Activated T-cell treated with anti-CD3 and anti-CD28 coated beads, Interleukin-2, amount 50 U/mL, for 48 hours (primary cell): Measurements from ENCODE around the gene FANCM.

Experiments
- DNase-seq, 2 experiments: peaks; one replicate each; pipeline ENCODE4 v3.0.0-alpha.2; 2020

The FANCM gene, protein sequence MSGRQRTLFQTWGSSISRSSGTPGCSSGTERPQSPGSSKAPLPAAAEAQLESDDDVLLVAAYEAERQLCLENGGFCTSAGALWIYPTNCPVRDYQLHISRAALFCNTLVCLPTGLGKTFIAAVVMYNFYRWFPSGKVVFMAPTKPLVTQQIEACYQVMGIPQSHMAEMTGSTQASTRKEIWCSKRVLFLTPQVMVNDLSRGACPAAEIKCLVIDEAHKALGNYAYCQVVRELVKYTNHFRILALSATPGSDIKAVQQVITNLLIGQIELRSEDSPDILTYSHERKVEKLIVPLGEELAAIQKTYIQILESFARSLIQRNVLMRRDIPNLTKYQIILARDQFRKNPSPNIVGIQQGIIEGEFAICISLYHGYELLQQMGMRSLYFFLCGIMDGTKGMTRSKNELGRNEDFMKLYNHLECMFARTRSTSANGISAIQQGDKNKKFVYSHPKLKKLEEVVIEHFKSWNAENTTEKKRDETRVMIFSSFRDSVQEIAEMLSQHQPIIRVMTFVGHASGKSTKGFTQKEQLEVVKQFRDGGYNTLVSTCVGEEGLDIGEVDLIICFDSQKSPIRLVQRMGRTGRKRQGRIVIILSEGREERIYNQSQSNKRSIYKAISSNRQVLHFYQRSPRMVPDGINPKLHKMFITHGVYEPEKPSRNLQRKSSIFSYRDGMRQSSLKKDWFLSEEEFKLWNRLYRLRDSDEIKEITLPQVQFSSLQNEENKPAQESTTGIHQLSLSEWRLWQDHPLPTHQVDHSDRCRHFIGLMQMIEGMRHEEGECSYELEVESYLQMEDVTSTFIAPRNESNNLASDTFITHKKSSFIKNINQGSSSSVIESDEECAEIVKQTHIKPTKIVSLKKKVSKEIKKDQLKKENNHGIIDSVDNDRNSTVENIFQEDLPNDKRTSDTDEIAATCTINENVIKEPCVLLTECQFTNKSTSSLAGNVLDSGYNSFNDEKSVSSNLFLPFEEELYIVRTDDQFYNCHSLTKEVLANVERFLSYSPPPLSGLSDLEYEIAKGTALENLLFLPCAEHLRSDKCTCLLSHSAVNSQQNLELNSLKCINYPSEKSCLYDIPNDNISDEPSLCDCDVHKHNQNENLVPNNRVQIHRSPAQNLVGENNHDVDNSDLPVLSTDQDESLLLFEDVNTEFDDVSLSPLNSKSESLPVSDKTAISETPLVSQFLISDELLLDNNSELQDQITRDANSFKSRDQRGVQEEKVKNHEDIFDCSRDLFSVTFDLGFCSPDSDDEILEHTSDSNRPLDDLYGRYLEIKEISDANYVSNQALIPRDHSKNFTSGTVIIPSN (N-terminal part only)

DNA sequence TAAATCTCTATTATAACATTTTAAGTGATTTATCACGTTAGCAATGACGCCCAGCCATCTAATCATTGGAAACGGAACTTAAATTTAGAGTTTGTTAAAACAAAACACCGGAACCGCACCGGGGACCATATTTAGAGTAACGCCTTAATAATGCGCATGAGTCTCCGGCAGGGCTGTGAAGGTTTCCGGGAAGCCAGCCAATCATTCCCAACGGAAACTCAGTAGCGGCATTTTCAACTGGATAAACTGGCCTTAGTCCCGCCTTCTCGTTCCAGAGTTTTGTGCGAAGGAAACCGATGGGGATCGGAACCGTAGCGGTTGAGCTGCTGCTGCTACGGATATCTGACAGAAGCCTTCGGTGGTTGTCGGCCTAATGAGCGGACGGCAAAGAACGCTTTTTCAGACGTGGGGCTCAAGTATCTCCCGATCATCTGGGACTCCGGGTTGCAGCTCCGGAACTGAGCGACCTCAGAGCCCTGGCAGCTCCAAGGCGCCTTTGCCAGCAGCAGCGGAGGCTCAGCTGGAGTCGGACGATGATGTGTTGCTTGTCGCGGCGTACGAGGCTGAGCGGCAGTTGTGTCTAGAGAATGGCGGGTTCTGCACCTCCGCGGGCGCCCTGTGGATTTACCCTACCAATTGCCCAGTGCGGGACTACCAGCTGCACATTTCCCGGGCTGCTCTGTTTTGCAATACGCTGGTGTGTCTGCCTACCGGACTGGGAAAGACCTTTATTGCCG, at the start of gene FANCM:
FANCM (plus strand) TSS at position 272 of the 737 bp plus-strand sequence; CDS start at position 374, 102 bp downstream.
- DNase-seq, result peak; percentile 86 to 87

DNA sequence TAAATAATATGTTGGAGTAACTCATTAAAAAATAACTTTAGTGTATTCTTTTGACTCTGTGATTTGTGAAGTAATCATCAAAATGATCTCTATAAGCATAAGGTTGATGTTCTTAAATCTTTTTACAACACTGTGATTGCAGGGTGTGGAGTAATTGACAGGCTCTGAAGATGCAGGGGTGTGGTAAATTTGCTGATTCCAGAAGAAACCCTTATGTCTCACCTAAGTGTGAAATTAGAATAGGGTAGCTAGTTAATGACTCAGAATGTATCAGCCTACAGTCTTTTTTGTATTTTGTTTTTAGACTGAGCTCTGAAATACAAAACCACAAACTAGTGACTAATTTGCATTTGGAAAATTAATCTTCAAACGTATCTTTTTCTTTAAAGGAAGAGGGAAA, 45.9 kb upstream of the FANCM start:
- no peak for DNase-seq

DNA sequence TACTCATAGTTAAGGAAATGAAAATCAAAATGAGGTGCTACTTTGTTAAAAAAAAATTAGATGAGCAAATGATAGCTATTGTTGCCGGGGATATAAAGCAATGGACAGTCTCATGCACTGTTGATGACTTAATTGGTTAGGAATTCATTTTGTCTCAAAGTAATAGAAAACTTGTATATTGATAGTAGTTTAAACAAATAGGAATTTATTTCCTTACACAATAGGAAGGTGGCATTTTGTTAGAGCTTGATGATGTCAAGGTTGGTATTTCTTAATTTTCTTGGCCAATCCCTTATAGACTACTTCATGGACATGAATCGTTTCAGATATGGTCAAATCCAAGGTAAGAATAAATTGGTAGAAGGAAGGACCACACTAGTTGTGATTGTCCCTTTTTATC, 44.0 kb upstream of the FANCM start:
- DNase-seq, result no peak

DNA sequence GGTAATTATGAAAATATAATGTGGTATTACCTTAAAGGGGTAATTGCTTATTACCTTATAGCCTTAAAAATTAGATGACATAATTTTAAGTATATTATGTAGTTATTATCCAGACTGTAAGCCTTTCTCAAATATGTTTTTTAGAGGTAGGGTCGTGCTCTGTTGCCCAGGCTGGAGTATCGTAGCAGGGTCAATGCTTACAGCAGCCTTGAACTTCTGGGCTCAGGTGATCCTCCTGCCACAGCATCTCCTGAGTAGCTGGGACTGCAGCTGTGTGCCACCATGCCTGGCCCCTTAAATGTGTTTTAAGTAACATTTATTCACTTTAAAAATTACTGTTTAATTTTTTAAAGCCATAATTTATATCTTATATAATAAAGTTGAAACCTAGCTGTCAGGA, 41.5 kb upstream of the FANCM start:
- DNase-seq, result no peak

DNA sequence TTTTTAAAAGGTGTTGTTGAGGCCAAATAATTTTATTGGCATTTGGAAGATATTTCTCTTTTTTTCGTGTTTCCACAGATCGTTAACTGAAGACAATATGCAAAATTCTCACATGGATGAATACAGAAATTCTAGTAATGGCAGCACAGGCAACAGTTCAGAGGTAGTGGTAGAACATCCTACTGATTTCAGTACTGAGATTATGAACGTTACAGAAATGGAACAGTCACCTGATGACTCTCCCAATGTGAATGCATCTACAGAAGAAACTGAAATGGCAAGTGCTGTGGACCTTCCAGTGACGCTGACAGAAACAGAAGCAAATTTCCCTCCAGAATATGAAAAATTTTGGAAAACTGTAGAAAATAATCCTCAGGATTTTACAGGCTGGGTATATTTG, 40.6 kb upstream of the FANCM start:
- DNase-seq, result no peak

DNA sequence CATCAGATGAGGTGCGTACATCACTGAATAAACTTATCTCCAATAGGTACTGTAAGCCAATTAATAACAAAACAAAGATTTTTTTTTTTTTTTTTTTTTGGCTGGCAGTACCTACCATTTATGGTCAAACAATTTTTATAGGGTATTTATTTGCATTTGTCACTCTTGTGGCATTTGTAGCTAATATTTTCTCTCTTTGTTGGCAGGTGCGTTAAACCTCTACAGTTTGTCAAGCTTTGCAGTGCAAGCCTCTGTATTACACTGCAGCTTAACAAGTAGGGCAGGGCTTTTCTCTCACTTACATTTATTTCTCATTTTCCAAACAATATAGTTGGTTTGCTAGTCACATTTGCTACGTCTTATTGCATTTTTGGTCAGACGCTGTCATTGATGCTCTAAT, 39.5 kb upstream of the FANCM start:
- no peak for DNase-seq

DNA sequence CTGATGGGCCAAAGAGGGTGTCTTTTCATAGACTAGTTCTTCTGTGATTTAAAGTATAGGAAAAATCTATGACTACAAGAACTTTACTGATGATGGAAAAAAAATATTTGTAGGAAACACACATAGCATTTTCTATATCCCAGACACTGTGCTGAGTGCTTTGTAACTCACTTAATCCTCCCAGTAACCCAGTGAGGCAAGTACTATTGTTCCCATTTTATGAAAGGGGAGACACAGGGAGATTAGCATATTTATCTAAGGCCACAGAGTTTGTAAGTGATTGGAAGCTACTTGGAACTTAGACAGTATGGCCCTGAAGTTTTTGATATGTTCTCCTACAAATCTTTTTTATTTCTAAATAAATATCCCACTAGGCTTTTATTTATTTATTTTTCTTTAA, 31.9 kb upstream of the FANCM start:
- DNase-seq, result no peak

DNA sequence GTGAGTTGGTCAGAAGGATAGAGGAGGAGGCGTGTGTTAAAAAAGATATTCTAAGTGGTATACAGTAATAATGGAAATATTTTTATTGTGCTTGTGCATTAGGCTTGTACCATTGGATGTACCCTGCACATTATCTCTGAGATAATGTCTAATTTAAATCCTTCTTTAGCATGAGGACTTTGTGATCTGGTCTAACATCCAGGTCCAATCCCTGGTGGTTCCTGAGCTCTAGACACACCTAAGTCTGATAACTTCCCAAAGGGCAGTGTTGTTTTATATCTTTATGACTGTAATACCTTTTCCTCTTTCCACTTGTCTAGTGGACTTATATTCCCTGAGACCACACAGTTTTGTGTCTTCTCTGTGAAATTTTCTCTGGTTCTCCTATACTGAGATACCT, 31.2 kb upstream of the FANCM start:
- no peak for DNase-seq

DNA sequence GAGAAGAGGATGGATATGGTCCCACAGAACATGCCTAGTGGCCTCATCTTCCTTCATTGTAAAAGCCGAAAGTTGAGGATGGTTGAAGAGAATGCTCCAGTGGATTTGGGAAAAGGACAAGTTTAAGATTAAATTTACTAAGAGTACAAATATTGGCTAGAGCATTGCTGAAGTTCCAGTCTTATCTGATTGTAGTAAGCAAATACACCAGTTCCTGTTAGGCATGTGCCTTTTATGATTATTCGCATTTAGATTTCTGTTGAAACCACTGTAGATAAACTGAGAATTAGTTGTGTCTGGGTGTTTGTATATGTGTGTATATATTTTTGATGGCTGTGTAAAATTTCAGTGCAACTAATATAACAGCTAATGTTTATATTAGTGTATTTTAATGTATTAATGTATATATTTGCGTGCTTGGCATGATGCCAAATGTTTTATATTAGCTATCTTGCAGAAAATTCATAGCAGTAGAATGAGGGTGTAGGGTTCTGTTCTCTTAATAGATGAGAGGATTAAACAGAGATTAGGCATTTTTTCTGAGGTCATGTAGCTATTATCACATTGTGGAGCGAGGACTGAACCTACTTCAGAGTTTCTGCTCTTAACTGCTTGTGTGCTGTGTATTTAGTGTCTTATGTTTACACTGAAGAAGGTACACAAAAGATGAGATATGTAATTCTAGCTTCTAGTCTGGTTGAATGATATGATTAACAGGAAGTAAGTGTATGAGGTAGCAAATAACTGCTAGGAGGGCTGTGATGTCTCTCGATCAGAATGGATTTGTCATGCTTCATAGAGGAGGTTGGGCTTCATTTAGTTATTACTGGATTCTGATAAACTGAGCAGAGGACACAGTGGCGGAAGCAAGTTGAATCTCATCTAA, 22.6 kb upstream of the FANCM start:
- DNase-seq, result no peak

DNA sequence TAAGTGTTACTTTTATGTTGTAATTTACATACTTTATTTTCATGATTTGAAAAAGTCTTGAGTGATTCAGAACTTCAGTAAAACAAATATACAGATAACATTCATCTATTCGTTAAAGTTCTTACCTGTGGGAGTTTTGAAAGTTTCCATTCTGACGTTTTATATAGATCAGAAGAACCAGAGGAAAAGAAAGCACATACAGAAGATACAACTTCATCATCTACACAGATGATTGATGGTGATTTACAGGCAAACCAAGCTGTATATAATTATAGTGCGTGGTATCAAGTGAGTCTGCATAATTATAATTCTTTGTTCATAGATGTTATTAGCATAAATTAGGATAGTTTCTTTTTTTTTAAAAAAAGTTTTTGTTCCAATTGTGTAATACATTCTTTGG, 21.4 kb upstream of the FANCM start:
- DNase-seq, result no peak

DNA sequence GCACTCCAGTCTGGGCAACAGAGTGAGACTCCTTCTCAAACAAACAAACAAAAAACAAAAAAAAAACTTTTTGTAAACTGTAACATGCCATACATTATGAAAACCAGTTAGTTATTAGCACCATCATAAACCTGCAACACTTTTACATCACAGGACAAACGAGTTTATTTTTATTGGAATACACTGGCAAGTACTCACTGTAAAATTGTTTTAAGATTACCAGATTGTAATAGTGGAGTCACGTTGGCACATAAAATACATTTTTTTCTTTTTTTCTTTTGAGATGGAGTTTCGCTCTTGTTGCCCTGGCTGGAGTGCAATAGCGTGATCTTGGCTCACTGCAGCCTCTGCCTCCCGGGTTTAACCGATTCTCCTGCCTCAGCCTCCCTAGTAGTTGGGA, 17.1 kb upstream of the FANCM start:
- DNase-seq, result no peak

DNA sequence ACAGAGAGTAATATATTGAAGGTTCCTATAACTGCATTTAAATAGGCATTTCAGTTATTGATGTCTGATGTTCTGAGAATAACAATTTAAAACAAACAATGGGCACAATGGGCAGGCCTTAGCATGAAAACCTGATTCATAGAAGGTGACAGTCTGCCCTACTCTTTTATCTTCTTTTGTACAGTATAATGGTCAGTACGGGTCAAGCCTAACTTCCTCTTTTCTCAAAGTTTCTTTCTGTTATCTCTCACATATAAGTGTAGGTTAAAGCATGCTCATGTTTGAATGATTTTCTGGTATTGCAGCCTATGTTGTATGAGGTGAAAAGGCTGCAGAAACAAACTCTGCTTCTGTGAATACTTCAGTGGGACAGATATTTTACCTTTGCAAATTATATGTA, 15.6 kb upstream of the FANCM start:
- no peak for DNase-seq

DNA sequence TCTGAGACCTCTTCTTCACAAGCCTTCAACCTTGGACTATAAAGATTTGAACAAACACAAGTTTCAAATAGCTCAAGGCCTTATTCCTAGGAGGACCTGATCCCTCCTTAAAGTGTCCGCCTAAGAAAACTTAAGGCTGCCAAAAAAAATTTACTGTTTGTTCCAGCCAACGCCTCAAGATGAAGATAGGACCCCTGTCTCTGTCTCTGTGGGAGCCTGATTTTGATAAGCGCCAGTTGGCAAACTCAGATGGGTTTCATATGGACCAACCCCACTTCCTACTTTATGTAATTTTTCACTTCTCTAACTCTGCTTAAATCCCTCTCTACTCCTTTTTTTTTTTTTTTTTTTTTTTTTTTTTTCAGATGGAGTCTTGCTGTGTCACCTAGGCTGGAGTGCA, 12.5 kb upstream of the FANCM start:
- no peak for DNase-seq

DNA sequence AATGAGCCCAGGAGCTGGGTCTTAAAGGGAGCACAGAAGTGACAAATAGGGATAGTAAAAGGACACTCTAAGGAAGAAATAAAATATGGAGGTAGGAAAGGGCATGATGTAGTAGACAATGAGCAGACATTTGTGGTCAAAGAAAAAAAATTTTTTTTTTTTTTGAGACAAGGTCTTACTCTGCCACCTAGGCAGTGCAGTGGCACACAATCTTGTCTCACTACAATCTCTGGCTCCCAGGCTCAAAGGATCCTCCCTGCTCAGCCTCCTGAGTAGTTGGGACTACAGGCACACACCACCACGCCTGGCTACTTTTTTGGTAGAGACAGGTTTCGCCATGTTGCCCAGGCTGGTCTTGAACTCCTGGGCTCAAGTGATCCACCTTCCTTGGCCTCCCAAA, 10.0 kb upstream of the FANCM start:
- DNase-seq, result no peak

DNA sequence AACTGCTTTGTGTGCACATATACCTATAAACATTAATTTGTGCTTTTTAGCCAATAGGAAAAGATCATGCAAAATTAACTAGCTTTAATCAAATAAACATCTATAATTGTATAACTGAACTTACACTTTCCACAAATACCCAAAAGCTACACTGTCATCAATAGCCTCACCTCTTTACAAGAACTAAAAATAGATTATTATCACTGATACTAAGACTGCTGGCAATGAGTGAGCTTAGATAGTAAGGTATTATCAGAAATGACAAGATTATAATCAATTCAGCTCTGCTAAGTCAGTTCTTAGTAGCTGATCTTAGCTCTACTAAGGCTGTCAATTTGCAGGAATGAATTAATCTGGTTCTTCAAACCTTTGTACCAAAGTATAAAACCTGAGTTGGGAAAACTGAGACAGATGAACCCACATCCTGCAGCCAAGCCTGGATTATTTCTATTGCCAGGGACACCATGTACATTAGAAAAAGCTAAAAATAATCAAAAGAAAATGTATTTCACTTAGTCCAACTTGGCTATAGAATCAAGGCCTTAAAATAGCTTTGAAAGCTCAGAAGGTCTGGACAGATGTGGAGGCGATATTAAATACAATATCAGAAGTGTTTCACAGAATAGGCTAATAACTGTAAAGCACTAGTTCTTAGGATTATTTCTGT, 6.6 kb upstream of the FANCM start:
- DNase-seq, result no peak

DNA sequence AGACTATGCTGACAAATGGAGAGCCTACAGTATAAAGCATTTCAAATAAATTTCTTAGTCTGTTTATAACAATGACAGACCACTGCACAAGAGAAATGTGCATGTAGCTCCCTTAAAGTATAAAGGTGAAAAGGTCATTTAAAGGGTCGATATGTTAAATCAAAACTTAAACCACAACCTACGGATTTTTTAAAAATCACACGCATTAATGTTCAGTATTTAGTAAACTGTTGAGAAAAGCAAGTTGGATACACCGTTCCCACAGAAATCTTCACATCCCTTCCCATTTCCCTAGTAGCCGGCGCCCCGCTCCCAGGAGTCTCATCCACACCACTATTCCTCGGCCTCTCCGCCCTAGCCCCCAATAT, 2.1 kb upstream of the FANCM start:
- DNase-seq, result no peak

DNA sequence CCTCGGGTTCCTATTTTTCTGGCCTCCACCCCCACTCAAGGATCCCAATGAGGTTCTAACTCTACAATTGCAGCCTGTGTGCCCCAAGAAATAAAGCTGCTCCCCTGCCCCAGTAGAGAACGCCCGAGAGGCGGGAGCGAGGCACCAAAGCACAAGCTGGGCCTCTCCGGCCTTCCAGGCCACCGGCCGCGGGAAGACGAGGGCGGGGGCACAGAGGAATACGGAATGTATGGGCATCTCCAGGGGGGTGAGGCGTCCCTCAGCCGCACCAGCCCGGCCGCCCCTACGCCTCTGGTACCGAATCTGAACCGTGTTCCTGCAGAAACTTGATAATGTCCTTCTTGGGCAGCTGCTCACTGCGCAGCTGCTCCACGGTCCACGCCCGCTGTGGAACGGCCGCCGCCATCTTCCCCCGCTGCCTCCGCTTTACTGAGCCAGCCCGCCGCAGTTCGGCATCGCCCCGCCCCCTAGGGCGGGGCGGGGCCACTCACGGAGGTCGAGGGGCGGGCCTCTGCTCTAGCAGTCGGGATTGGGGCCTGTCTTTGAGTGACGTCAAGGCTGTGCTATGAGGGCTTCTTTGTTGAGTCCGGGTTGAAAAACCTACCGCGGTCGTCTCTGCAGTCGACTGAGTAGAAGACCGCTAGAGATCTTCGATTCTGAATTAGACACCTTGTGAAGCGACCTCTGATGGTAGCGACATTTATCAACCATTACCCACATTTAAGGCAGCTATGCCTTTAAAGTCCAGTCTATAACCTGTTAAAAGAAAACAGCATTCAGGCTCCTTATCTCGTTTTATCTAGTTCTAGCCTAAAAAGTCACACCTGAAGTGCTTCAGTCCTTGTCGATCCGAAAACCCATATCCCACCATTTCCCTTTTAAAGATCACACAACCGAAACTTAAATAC, 1.4 kb upstream of the FANCM start, which contains the start of gene FKBP3:
FKBP3 (minus strand) TSS at position 431 of the 908 bp plus-strand sequence; CDS start at position 406, 25 bp downstream.
- DNase-seq, result peak; percentile 94 to 96

DNA sequence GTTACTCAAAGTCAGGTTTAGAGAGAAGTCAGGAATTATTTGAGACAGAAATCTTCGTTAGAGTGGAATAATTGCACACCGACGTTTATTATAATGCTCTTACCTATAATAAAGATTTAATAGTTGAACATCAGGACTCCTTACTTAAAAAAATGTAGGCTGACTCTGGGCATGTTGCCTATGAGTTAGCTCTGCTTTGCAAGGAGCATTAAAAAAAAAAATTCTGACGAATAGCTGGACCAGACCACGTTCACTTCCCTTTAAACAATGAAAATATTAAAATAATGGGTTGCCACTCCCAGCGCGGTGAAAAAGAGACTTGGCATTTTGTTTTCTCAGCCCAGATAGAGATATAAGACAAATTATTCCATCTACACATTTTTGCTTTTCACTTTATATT, 574 bp upstream of the FANCM start:
- DNase-seq, result no peak

DNA sequence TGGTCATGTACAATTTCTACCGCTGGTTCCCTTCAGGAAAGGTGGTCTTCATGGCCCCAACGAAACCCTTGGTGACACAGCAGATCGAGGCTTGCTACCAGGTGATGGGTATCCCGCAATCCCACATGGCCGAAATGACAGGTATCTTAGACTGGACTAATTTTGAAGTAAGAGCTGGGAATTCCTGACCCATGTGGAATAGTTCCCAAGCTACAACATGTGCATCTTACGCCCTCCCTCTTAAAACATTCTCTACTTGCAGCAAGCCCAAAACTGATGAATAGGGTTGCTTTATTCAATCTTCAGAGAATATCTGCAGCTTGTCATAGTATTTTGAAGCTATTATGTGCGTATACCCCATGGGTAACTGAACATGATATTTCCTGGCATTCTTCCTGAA, 669 bp downstream of the FANCM start:
- no peak for DNase-seq
